ENCODE measurements around the gene CRB2.

CRB2 gene

GRCh38 chr9:123355761-123356431 lies at the start of gene CRB2:
TSS of gene CRB2 (plus strand) at chr9:123356197. CDS start at chr9:123356261, 64 bp downstream.
- FAIRE-seq (no peak), DNase-seq (ENCODE audit: low spot score) (no peak)

- FAIRE-seq (no peak), DNase-seq (ENCODE audit: low spot score) (no peak)
Observed at GRCh38 chr9:123309611-123310010, 46.4 kb upstream of the CRB2 start.

GRCh38 chr9:123310551-123311249 lies 45.3 kb upstream of the CRB2 start:
- DNase-seq (ENCODE audit: low spot score): no peak

GRCh38 chr9:123311250-123311752 lies 44.7 kb upstream of the CRB2 start:
- no peak for FAIRE-seq

More at GRCh38 chr9:123310551-123311249, 45.3 kb upstream of the CRB2 start:
- no peak for FAIRE-seq

GRCh38 chr9:123312306-123312877 lies 43.6 kb upstream of the CRB2 start:
- FAIRE-seq: no peak
- DNase-seq (ENCODE audit: low spot score): no peak

More at GRCh38 chr9:123311250-123311752, 44.7 kb upstream of the CRB2 start:
- DNase-seq (ENCODE audit: low spot score): no peak

- no peak for DNase-seq (ENCODE audit: low spot score)
- no peak for FAIRE-seq
Observed at GRCh38 chr9:123314617-123315016, 41.4 kb upstream of the CRB2 start.

- no peak for FAIRE-seq
- no peak for DNase-seq (ENCODE audit: low spot score)
Observed at GRCh38 chr9:123315635-123316034, 40.4 kb upstream of the CRB2 start.

- FAIRE-seq (no peak), DNase-seq (ENCODE audit: low spot score) (no peak)
Observed at GRCh38 chr9:123316053-123316718, 39.8 kb upstream of the CRB2 start.

- DNase-seq (ENCODE audit: low spot score): no peak
- no peak for FAIRE-seq
Observed at GRCh38 chr9:123318202-123318601, 37.8 kb upstream of the CRB2 start.

- no peak for FAIRE-seq
Observed at GRCh38 chr9:123318961-123319421, 37.0 kb upstream of the CRB2 start.

GRCh38 chr9:123319541-123320339 lies 36.3 kb upstream of the CRB2 start:
- no peak for FAIRE-seq

More at GRCh38 chr9:123318961-123319421, 37.0 kb upstream of the CRB2 start:
- no peak for DNase-seq (ENCODE audit: low spot score)

GRCh38 chr9:123320814-123321213 lies 35.2 kb upstream of the CRB2 start:
- no peak for FAIRE-seq
- DNase-seq (ENCODE audit: low spot score): no peak

More at GRCh38 chr9:123319541-123320339, 36.3 kb upstream of the CRB2 start:
- DNase-seq (ENCODE audit: low spot score): no peak

GRCh38 chr9:123321616-123322272 lies 34.3 kb upstream of the CRB2 start:
- FAIRE-seq (no peak), DNase-seq (ENCODE audit: low spot score) (no peak)

GRCh38 chr9:123322273-123323195 lies 33.5 kb upstream of the CRB2 start:
- DNase-seq (ENCODE audit: low spot score) (no peak), FAIRE-seq (no peak)

- DNase-seq (ENCODE audit: low spot score): no peak
Observed at GRCh38 chr9:123323196-123324013, 32.6 kb upstream of the CRB2 start.

GRCh38 chr9:123324767-123325183 lies 31.2 kb upstream of the CRB2 start:
- no peak for DNase-seq (ENCODE audit: low spot score)
- FAIRE-seq: no peak

More at GRCh38 chr9:123323196-123324013, 32.6 kb upstream of the CRB2 start:
- no peak for FAIRE-seq

- FAIRE-seq (no peak), DNase-seq (ENCODE audit: low spot score) (no peak)
Observed at GRCh38 chr9:123326187-123326586, 29.8 kb upstream of the CRB2 start.

GRCh38 chr9:123326662-123327093 lies 29.3 kb upstream of the CRB2 start:
- FAIRE-seq (no peak), DNase-seq (ENCODE audit: low spot score) (no peak)

All from urothelium cell line (cell line).